AG09319 (cell line): ENCODE data around the gene SORCS3.

Experiments
- DNase-seq: peaks from one replicate; pipeline ENCODE4 v3.0.0-alpha.2; 2010; ENCODE audit warnings: low read depth; ENCODE audit errors: extremely low read depth
- CTCF ChIP-seq: IDR thresholded peaks from 2 replicates; pipeline ENCODE4 v1.5.1; 2011; ENCODE audit warnings: low read depth, mild to moderate bottlenecking, inconsistent platforms, low read length, moderate library complexity

The SORCS3 gene

GRCh38 chr10:104875561-104875960, 234.5 kb downstream of the SORCS3 start:
- TF ChIP-seq CTCF = no peak
- DNase-seq = no peak

GRCh38 chr10:104880624-104881398, 239.7 kb downstream of the SORCS3 start:
- no peak for TF ChIP-seq CTCF

GRCh38 chr10:104881740-104882139, 240.7 kb downstream of the SORCS3 start:
- no peak for DNase-seq
- TF ChIP-seq CTCF = no peak

More at GRCh38 chr10:104880624-104881398, 239.7 kb downstream of the SORCS3 start:
- no peak for DNase-seq

DNA sequence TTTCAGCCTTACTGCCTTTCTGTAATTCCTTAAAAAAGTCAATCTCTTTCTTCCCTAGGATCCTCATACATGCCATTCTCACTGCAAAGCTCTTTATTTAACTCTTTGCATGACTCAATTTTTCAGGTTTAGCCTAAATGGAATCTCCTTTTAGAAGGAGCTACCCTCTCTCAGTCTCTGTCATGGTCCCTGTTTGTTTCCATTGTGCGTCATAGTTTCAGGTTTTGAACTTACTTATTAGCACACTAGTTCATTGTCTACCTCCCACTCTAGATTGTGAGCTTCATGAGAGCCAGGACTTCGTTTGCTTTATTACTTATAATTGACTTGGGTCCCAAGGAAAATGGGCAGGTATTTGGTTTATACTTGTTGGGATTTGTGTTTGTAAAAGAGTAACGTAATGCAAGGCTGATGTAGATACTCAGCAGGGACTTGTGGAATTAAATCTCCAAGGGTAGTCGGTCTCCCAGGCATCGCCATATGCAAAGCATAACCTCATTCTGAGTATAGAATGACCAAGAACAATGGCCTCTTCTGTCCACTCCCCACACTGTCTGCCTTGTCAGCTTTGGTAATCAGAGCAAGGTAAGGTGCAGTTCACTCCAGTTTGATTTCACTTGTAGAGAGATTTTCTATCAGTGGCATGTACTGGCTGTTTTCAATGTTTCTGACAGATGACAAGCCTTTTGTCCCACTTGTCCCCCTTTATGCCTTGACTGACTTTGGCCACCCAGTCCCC, 252.0 kb downstream of the SORCS3 start:
- no peak for TF ChIP-seq CTCF
- DNase-seq = no peak

DNA sequence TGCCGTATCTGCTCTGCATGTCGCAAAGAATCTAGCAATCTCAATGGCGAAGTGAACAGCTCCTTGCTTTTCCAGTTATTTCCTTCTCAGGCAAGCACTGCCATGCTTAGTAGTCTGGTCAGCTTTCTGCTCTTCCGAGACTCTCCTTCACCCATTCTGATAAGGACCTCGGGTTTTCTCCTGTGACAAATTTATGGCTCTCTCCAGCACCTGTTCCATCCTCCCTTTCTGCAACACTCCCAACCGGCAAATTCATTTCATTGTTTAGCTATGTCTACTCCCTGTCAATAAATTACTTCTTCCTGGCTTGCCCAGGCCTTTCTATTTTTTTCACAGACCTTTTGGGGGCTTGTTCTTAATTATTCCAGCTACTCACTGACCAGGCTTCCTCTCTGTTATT, 252.6 kb downstream of the SORCS3 start:
- DNase-seq = no peak
- TF ChIP-seq CTCF = no peak

GRCh38 chr10:104894681-104895080, 253.6 kb downstream of the SORCS3 start:
- no peak for DNase-seq
- no peak for TF ChIP-seq CTCF

- no peak for TF ChIP-seq CTCF
Measured at GRCh38 chr10:104895541-104895940, 254.5 kb downstream of the SORCS3 start.

More at GRCh38 chr10:104895541-104895940, 254.5 kb downstream of the SORCS3 start:
- no peak for DNase-seq
